Midbrain (tissue), 1 donor: Measurements from ENCODE around the gene C9orf78.

Experiments used
- DNase-seq: peaks from one replicate; lab custom pipeline; 2025; lab: John Stamatoyannopoulos, UW

C9orf78 gene

GRCh38 chr9:129835128-129835859 is at the start of gene C9orf78, which contains the start of gene USP20:
TSS of gene C9orf78 (minus strand) at chr9:129835275. CDS start at chr9:129835221, 54 bp downstream.
TSS of gene USP20 (plus strand) at chr9:129835458. CDS start at chr9:129852556, 17,098 bp downstream.
- peak; percentile 97 for DNase-seq

GRCh38 chr9:129884220-129885017 is 49.3 kb upstream of the C9orf78 start:
- DNase-seq = peak; percentile 74

GRCh38 chr9:129881547-129882324 is 46.7 kb upstream of the C9orf78 start:
- no peak for DNase-seq

GRCh38 chr9:129880654-129881546 is 45.8 kb upstream of the C9orf78 start:
- DNase-seq = no peak

- no peak for DNase-seq
Observed at GRCh38 chr9:129879991-129880653, 45.0 kb upstream of the C9orf78 start.

GRCh38 chr9:129879103-129879699 is 44.1 kb upstream of the C9orf78 start:
- no peak for DNase-seq

- no peak for DNase-seq
Observed at GRCh38 chr9:129878291-129878690, 43.2 kb upstream of the C9orf78 start.

- no peak for DNase-seq
Observed at GRCh38 chr9:129876815-129877214, 41.7 kb upstream of the C9orf78 start.

- DNase-seq = no peak
Observed at GRCh38 chr9:129875687-129876395, 40.8 kb upstream of the C9orf78 start.

GRCh38 chr9:129875181-129875611 is 40.1 kb upstream of the C9orf78 start:
- DNase-seq = no peak

- no peak for DNase-seq
Observed at GRCh38 chr9:129874261-129875101, 39.4 kb upstream of the C9orf78 start.

GRCh38 chr9:129873563-129874190 is 38.6 kb upstream of the C9orf78 start:
- no peak for DNase-seq

GRCh38 chr9:129871046-129871445 is 36.0 kb upstream of the C9orf78 start:
- DNase-seq = no peak

- no peak for DNase-seq
Observed at GRCh38 chr9:129869585-129870501, 34.8 kb upstream of the C9orf78 start.

- DNase-seq = no peak
Observed at GRCh38 chr9:129868872-129869486, 33.9 kb upstream of the C9orf78 start.

- no peak for DNase-seq
Observed at GRCh38 chr9:129868023-129868871, 33.2 kb upstream of the C9orf78 start.
